Stimulated activated CD4-positive, alpha-beta T cell treated with anti-CD3 and anti-CD28 coated beads, Interleukin-15, amount 100 ng/mL, for 48 hours (primary cell): Measurements from ENCODE around the gene SF3B6.

Experiments
- DNase-seq, 2 donors: peaks; one replicate each; pipeline ENCODE4 v3.0.0-alpha.2; 2020; ENCODE audit warnings: low read depth in 2 of 2

The SF3B6 gene

GRCh38 chr2:24019729-24020128 is 56.4 kb downstream of the SF3B6 start:
- no peak for DNase-seq

- no peak for DNase-seq
Observed at GRCh38 chr2:24018241-24018640, 57.9 kb downstream of the SF3B6 start.

- DNase-seq, result no peak
Observed at GRCh38 chr2:24017711-24018110, 58.4 kb downstream of the SF3B6 start.
